Amygdala (tissue), 56 donors: ENCODE measurements around the gene NSMCE1.

Source experiments
- DNase-seq, 56 donors: peaks; one replicate each; lab custom pipeline; 2025; lab: John Stamatoyannopoulos, UW

NSMCE1 gene

DNA sequence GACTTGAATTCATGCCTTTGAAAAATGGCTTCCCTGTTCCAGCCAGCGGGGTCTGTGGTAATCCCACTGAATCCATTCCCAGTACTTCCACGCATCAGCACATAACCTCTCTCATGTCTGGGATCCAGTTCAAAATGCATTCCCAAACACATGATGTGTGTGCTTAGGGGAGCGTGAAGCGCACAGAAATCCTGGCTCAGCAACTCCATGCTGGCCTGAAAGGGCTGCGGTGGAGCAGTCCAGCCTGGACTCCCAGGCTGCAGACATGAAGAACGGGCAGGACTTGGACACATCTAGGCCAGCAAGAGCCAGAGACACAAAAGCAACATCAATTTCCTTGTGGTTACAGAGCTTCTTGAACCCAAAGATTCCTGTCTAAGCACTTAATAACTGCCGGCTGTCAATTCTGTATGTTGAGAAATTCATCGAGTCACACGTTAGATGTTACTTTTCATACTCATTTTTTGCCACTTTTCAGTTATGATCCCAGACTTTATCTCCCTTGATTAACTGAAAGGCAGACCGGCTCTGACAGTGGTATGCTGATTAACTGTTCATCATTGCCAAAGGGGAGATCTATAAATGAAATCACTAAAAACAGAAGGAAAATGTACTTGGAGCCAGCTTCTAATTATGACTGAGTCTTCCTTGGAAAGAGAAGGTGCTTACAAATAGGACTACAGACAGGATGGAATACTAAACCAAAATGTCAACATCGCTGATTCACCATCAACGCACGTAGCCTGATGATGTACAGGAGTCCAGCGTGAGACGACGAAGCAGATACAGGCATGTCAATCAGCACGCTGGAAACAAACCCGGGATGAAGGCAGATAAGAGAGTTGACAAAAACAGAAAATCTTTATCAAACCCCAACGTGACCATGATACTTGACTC lies 23.0 kb downstream of the NSMCE1 start:
- DNase-seq: peak in 3 of 56 donors; percentile 11 to 33 (median 32)

DNA sequence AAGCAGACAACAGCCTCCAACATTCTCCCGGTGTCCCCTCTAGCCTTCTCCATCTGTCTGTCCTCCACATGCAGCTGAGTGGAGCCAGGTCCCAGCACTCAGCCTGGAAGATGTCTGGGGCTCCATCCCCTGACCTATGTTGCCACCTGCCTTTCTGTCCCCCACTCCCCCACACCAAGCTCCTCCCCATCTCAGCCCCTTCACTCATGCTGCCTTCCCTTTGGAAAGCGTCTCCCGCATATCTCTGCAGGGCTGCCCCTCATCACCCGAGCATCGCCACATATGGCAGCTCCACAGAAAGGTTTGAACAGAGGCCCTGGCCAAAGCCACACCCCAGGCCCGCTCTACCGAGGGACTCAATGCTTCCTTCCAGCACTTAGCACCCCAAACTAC lies 24.2 kb downstream of the NSMCE1 start:
- no peak for DNase-seq

DNA sequence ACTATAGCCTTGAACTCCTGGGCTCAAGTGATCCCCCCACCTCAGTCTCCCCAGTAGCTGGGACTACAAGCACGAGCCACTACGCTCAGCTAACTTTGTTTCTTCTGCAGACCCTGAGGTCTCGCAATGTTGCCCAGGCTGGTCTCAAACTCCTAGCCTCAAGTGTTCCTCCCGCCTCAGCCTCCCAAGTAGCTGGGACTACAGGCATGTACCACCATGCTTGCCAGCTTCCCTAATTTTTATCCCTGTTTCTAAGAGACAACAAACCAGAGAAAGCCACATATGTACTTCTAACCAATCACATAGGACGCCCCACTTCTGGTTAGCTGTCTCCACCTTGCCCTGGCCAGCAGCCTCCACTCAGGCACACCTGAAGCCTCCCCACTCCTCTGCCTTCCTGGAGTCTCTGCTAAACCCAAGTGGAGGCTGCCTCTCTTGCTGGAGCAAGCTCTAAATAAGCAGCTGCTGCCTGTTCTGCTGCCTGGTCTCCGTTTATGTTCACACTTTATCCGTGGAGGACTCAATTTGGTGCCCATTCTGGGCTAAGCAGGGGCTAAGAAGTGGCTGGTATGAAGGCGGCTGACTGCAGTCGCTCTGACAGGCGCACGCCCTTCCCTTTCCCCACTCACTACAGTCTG lies 24.7 kb downstream of the NSMCE1 start:
- no peak for DNase-seq

DNA sequence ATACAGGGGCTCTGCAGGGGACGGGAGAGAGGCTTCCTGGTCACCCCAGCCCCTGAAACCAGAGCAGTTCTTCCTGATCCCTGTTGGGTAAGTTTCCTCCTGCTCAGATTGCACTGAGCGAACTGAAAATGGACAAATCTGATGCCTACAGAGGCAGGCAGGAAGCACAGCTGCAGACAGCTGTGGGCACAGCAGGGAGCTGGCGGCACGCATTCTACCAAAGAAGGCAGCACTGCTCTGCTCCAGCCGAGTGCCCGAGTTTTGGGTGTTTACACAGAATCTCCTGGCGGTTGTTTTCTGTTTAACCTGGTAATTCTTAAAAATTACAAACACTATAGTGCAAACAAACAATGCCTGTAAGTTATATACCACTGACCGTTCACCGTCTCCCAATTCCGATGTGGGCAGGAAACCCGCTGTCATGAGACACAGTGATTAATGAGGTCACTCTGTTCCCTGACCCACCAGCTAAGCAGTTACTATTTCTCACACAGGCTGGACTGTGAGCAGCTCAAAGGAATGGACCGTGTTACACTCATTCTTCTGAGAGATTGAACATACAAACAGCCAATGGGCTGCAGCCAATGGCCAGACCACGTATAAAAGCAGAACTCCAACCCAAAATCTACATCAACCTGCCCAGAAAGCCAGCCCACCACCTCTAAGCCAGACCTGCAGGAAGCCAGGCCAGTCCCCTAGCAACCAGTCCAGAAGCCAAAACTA lies 25.5 kb downstream of the NSMCE1 start:
- peak in 5 of 56 donors; percentile 16 to 47 (median 29) for DNase-seq

DNA sequence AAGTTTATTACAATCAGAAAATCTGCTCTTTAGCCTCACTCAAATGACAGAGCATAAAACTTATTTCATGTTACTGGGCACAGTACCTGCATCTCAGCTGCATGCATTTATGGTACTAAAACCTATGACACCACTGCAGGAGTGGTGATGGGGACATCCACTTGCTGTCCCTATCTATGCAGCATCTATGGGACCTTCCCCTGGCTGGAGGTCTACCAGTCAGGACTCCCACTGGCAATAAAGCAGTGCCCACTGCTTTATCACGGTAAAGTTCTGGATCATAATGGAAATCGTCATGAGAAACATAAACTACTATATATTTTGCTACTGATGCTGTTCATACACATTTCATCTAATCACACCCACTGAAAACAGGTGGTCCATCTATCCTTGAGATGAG lies 26.2 kb downstream of the NSMCE1 start:
- no peak for DNase-seq

DNA sequence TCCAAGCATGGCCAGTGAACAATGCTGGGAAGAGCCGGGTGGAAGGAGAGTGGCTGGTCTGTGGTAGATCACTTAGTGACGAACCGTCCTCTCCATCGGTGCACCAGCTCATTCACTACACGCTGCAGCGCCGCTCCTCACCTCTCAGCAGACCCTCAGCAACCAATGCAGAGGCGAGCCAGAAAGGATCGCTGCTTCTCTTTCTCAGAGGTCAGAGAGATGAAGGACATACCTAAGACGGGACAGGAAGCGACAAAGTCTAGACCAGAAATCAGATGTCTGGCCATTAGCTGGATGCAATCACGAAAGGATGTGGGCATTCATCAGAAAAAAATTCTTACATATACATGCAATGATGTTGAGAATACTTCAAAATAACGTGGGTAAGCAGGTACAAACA lies 26.9 kb downstream of the NSMCE1 start:
- no peak for DNase-seq

DNA sequence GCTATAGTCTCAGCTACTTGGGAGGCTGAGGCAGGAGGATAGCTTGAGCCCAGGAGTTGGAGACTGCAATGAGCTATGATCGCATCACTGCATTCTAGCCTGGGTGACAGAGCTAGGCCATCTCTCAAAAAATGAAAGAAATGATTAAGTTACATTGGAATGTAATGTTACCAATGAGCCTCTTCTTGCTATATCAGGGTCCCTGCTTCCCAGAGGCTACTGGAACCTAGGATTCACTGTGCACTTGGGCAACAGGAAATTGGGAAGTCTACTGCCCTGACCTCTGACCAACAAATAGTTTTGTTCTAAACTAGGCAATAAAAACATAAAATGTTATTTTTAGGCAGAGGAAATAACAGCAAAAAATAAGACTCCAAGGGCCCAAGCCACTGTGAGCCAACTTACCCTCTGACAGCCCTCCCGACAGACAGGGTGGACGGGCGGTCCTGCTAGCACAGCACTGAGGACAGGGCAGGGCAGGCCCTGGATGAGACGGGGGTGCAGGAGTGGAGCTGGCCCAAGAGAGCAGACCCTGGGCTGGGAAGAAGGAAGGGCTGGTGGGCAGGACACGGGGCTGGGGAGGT lies 27.5 kb downstream of the NSMCE1 start:
- no peak for DNase-seq

DNA sequence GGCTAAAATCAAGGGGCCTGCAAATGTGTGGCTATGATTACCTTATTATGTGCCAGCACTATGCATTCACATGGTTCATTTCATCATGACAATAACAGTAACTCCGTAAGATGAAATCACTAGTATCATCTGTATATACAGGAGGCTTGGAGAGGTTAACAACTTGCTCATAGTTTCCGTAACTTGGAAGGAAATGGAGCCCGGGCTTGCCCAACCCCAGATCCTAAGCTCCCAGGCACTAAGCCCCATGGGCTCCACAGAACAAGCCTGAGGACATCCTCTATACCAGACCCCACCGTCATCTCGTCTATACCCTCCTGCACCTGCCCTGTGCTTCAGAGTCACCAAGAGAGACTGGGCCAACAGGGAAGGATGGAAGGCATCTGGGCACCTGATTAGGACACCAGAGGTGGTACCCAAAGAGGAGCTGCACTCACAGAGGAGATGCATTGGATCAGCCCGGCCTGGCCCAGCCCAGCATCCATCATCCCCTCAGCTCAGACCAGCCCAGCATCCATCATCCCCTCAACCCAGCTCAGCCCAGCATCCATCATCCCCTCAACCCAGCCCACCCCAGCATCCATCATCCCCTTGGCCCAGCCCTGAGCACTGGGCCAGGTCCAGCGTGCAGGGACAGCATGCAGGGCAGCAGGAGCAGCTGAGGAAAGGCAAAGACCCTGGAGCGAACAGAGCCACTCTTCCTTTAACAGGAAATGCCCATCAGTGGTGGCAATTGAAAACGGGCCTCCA lies 28.5 kb downstream of the NSMCE1 start:
- no peak for DNase-seq

DNA sequence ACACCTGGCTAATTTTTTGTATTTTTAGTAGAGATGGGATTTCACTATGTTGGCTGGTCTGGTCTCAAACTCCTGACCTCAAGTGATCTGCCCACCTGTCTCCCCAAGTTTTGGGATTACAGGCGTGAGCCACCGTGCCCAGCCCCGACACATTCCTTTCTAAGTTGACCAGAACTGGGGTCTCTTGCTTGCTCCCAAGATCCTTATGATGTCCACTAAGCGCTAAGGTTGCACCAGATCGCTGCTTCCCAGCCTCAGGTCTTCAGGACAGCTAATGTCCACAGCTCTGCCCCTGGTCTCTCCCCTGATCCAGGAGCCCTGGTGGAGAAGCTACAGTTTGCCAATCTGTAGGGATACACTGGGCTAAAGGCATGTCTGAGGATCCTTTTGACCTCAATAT lies 29.5 kb downstream of the NSMCE1 start:
- no peak for DNase-seq

DNA sequence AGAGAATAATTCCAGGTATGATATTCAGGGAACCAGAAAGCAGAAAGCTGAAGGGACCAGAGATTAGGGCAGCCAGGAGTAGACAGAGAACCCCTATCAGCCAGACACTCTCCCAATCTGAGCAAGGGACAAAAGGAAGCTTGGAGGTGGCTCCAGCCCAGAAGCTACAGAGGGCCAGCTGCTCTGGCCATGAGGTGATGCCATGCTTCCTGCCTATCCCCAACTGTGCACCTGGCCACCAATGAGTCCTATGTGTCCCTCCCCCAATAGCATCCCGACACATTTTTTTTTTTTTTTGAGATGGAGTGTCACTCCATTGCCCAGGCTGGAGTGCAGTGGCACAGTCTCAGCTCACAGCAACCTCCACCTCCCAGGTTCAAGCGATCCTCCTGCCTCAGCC lies 30.0 kb downstream of the NSMCE1 start:
- DNase-seq: no peak

DNA sequence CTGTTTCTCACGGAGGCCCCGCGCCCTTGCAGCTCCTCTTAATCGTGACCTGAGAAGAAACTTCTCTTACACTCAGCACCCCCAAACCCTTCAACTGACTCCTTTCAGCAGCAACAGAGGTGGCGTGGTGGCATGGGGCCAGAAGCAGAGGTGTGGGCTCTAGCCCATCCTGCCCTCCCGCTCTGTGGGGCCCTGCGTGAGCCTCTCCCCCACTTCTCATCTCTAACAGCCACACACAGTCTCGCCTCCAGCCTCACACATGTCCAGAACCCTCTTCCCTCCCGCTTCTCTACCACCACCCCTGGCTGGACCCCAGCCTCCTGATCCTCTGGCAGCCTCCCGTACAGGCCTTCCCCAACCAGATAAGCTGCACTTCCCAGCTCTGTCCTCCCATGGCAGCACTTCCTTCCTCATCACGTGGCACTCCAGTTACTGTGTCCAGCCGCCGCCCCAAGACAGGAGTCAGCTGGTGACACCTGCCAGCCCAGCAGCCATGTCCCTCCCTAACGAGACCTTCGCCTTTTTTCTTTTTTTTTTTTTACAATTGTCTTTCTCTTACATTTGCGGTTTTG lies 30.5 kb downstream of the NSMCE1 start:
- no peak for DNase-seq

DNA sequence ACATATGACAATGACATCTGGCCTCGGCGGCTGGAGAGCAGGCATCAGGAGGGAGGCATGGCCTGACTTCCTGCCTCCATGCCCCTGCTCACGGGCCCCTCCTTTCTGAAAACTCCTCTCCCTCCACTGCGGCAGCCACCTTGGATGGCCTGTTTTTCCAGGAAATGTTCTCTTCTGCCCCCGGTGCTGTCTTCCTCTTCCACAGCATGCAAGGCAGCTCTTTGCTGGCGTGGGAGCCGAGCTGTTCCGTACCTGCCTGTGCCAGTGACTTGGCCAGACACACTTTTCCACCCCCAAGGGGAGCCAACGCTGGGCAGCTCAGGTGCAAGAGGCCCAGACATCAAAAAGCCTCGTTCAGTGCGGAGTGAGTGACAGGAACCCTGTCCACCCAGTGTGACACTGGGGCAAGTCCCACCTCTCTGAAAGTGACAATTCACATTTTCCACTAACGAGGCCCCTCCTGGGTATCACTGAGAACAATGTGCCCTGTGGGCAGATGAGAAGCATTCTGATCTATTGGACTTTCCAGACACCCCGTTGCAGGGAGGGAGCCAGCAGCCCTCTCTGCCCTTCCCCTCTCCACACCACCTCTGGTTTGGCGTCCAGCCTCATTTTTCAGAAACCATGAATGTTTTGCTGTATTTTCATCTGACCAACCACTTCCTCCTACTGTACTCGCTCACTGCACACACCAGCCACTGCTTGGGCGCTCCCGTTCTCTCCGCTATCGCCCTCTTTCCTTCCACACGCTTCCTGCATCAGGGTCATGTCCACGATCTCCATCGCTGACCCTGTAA lies 31.2 kb downstream of the NSMCE1 start:
- DNase-seq: peak in 2 of 56 donors; percentile 14 to 32

DNA sequence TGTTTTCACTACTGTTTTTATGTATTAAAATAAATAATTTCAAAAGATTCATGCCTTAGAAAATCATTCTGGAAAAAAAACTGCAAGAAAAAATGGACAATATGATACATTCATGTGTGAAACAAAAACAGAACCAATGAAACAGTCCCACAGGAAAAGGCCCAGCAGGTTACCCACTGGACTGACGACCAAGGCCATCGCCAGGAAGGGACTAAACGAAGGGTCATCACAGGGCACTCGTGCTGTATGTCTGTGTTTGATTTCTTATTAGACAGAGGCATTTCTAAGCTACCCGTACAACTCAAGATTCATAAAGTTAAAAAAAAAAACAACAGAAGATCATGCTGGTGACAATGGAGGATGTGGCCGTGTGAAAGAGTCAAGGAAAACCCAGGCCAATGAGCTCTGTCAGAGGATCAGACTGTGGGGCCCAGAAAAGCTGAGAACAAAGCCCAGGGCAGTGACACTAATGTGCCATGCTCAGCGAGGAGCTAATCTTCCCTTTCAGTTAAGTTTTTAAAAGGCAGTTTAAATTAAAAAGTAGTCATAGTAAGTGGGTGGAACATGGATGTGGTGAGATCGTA lies 31.8 kb downstream of the NSMCE1 start:
- DNase-seq: no peak

DNA sequence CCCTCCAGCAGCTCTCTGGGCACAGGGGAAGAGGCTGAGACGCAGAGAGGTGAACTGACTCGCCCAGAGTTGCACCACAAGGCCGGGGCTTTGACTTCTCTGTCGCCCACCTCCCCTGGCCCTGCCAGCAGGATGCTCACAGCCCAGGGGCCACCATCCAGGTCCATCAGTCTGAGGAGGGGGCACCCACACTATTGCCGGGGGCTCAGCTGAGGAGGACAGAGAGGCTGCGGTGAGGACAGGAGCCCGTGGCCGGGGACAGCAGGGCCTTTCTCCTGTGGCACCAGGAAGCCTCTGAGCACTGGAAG lies 32.7 kb downstream of the NSMCE1 start:
- DNase-seq: no peak

DNA sequence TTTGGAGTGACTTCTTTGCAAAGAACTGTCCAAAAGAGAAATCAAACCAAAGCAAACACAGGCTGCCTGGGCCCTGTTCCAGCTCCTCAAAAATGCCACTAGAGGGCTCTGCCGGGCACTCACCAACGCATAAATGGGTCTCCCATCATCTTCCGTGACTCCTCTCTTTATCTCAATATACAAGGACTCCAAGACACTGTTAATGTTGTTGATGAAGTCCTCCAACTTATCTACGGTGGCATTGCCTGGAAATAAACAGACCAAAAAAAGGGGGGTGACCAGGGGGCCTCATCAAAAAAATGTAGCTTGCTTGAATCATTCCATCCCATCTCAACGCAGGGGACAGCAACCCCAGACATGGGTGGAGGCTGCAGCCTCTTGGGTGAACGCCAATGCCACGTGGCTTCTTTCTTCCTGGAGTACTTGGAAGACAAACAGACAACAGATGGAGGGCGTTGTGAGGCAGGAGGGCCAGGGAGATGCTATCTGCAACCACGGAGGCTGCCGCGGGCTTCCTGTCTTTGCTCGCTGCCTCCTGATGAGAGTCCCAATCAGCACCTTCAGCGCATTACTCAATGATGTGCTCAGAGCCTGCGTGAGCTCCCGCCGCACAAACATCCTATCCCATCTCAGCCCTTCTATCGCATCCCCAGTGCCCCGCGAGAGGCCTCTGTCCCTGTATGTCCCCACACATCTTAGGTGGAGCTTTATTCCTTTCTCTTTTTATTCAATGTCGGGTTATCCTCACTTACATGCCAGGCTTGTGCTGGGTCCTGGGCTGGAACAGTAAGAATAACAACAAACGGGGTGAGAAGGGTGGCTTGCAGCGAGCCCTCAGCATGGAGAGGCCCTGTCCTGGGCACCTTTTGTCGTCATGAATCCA lies 33.3 kb downstream of the NSMCE1 start:
- DNase-seq: peak in 42 of 56 donors; percentile 8 to 84 (median 47)

DNA sequence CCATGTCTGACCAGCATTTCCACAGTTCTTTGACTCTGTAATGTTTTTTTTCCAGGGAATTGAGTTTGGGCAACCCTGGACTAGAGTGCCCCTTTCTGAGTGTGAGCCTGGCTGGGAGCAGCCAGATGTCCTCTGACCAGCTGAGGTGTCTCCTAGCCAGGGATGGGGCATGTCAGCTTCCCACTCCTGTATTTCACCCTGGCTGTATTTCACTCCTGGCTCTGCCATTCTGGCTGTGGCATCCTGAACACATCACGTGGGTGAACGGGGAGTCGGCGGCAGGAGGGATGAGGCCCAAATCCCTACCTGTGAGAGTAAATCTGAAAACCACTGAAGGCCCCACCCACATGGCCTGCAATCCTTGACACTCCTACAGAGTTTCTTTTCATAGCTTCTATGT lies 34.0 kb downstream of the NSMCE1 start:
- DNase-seq: no peak

DNA sequence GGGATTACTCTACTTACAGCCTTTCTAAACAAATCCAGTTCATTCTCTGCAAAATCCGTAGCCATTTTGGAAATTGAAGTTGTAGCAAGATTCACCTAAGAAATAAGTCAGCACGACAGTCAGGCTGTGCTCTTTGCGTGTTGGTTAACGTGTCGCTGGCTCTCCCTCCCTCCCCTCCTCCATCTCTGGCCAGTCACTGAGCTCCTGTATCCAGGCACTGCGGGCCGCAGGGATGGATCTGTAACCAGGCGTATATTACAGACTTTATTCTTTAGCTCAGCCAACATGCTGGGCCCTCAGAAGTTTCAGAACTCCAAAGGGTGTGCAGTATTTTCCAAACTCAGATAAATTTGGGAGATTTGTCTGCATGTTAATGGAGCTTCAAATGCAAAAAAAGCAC lies 34.4 kb downstream of the NSMCE1 start:
- no peak for DNase-seq

DNA sequence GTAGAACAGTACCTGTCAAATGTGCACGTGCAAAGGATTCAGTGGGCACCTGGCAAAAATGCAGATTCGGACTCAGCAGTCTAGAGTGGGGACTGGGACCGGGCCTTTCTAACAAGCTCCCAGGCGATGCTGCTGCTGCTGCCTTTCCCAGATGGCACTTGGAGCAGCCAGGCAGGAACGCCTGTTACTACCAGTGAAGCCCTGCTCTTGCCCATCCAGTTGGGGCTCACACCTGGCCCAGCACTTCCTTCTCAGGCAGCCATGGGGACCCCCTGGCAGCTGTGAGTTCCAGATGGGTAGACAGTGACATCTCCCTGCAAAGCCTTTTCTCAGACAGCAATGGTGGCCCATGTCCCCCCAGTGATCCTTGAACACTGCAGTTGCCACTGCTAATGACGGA lies 34.8 kb downstream of the NSMCE1 start:
- DNase-seq: no peak
